Measurements from ENCODE around the gene NELFB.

Gene NELFB

GRCh38 chr9:137293482-137294090 is 38.5 kb downstream of the NELFB start:
- TF ChIP-seq TAF1 (IDR thresholded peaks at IDR 0.05; ENCODE audit: low read depth): no peak
- no peak for TF ChIP-seq EGR1 (IDR thresholded peaks at IDR 0.05)
- no peak for TF ChIP-seq TEAD4 (IDR thresholded peaks at IDR 0.05)
- TF ChIP-seq NFIC (IDR thresholded peaks at IDR 0.05): no peak
- no peak for TF ChIP-seq EP300 (IDR thresholded peaks at IDR 0.05; ENCODE audit: borderline replicate concordance)
- no peak for TF ChIP-seq FOXM1 (IDR thresholded peaks at IDR 0.05; ENCODE audit: borderline replicate concordance, low read depth)
- no peak for TF ChIP-seq TCF12 (IDR thresholded peaks at IDR 0.05; ENCODE audit: low read depth)

GRCh38 chr9:137294091-137294680 is 39.1 kb downstream of the NELFB start:
- TF ChIP-seq TCF12 (IDR thresholded peaks at IDR 0.05; ENCODE audit: low read depth) (0 out of 2 replicates have a peak, but pooled peaks have one; percentile 22), USF1 (IDR thresholded peaks at IDR 0.05) (peak; percentile 91), TAF1 (IDR thresholded peaks at IDR 0.05; ENCODE audit: low read depth) (no peak), CREB1 (IDR thresholded peaks at IDR 0.05; ENCODE audit: low read depth) (no peak), REST (IDR thresholded peaks at IDR 0.05; ENCODE audit: low read depth) (no peak)

GRCh38 chr9:137294681-137295237 is 39.6 kb downstream of the NELFB start:
- TF ChIP-seq USF1 (IDR thresholded peaks at IDR 0.05) (no peak), RAD21 (IDR thresholded peaks at IDR 0.05; ENCODE audit: low read depth) (peak; percentile 39), EP300 (IDR thresholded peaks at IDR 0.05; ENCODE audit: borderline replicate concordance) (no peak), TEAD4 (IDR thresholded peaks at IDR 0.05) (no peak), REST (IDR thresholded peaks at IDR 0.05; ENCODE audit: low read depth) (no peak), CEBPB (IDR thresholded peaks at IDR 0.05) (no peak), MAX (IDR thresholded peaks at IDR 0.05) (0 out of 2 replicates have a peak, but pooled peaks have one; percentile 5)

GRCh38 chr9:137295238-137295811 is 40.2 kb downstream of the NELFB start:
- no peak for TF ChIP-seq FOXM1 (IDR thresholded peaks at IDR 0.05; ENCODE audit: borderline replicate concordance, low read depth)
- TF ChIP-seq TAF1 (IDR thresholded peaks at IDR 0.05; ENCODE audit: low read depth): no peak
- TF ChIP-seq REST (IDR thresholded peaks at IDR 0.05; ENCODE audit: low read depth): no peak
- TF ChIP-seq TEAD4 (IDR thresholded peaks at IDR 0.05): no peak
- peak; percentile 65; the same call in 1 of the 2 replicates for TF ChIP-seq RAD21 (IDR thresholded peaks at IDR 0.05; ENCODE audit: low read depth)
- TF ChIP-seq EP300 (IDR thresholded peaks at IDR 0.05; ENCODE audit: borderline replicate concordance): no peak
- TF ChIP-seq MAX (IDR thresholded peaks at IDR 0.05): peak; percentile 50; the same call in 1 of the 2 replicates
- peak; percentile 46; the same call in 1 of the 2 replicates for TF ChIP-seq ZBTB7A (IDR thresholded peaks at IDR 0.05; ENCODE audit: low read depth)
- TF ChIP-seq CEBPB (IDR thresholded peaks at IDR 0.05): no peak
- TF ChIP-seq NFIC (IDR thresholded peaks at IDR 0.05): no peak
- no peak for TF ChIP-seq USF1 (IDR thresholded peaks at IDR 0.05)
- TF ChIP-seq EGR1 (IDR thresholded peaks at IDR 0.05): no peak
- TF ChIP-seq TCF12 (IDR thresholded peaks at IDR 0.05; ENCODE audit: low read depth): no peak
